ENCODE measurements around the gene PDZD2. TPM values are rescaled to one million over a fixed set of nuclear protein-coding genes. Genes with fewer than 3 reads are reported as not detected.

Gene PDZD2
- total RNA-seq, 2 donors from 2014 or later, result 6.6 to 14.6 TPM

DNA sequence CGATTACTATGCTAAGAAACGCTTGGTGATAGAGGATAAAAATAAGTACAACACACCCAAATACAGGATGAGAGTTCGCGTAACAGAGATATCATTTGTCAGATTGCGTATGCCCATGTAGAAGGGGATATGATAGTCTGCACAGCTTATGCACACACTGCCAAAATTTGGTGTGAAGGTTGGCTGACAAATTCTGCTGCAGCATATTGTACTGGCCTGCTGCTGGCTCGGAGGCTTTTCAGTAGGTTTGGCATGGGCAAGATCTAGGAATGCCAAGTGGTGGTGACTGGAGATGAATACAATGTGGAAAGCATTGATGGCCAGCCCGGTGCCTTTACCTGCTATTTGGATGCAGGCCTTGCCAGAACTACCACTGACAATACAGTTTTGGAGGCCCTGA lies 208.4 kb downstream of the PDZD2 start:
- Histone ChIP-seq H3K4me3 (ENCODE audit: low read length) (no peak overlapping the region), H3K9me3 (ENCODE audit: control insufficient read depth, low read length) (no peaks in the 10 kb centered on the region), H3K27ac (ENCODE audit: low read depth, low read length) (no peak overlapping the region), H3K36me3 (ENCODE audit: control insufficient read depth, insufficient read depth, low read length) (no peaks in the 10 kb centered on the region), H3K27me3 (ENCODE audit: control insufficient read depth, insufficient read depth, low read length, poor library complexity, severe bottlenecking) (no peaks in the 10 kb centered on the region), H3K9ac (ENCODE audit: extremely low read depth, low read length, poor library complexity, severe bottlenecking) (no peak overlapping the region), H3K4me1 (ENCODE audit: control insufficient read depth, insufficient read depth, low read length) (no peaks in the 10 kb centered on the region)
- no peak for DNase-seq
- 91 to 96% methylated on average over 6 to 7 of the region's 7 CpGs for WGBS, 2 experiments (ENCODE audit: insufficient coverage in 1 of 2, insufficient read length in 1 of 2)
- TF ChIP-seq, protein P1, sequence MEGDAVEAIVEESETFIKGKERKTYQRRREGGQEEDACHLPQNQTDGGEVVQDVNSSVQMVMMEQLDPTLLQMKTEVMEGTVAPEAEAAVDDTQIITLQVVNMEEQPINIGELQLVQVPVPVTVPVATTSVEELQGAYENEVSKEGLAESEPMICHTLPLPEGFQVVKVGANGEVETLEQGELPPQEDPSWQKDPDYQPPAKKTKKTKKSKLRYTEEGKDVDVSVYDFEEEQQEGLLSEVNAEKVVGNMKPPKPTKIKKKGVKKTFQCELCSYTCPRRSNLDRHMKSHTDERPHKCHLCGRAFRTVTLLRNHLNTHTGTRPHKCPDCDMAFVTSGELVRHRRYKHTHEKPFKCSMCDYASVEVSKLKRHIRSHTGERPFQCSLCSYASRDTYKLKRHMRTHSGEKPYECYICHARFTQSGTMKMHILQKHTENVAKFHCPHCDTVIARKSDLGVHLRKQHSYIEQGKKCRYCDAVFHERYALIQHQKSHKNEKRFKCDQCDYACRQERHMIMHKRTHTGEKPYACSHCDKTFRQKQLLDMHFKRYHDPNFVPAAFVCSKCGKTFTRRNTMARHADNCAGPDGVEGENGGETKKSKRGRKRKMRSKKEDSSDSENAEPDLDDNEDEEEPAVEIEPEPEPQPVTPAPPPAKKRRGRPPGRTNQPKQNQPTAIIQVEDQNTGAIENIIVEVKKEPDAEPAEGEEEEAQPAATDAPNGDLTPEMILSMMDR (conservative IDR thresholded peaks at IDR 0.05), result no peak
- H3K27ac Mint-ChIP-seq, result no peak overlapping the region
- peaks cover 7% of the 10 kb centered on the region for H3K4me1 Mint-ChIP-seq
- H3K9me3 Mint-ChIP-seq, result no peaks in the 10 kb centered on the region
- H3K27me3 Mint-ChIP-seq (ENCODE audit: insufficient read depth), result no peaks in the 10 kb centered on the region
- no peaks in the 10 kb centered on the region for H3K36me3 Mint-ChIP-seq (ENCODE audit: low read depth)
- no peak overlapping the region for H3K4me3 Mint-ChIP-seq

DNA sequence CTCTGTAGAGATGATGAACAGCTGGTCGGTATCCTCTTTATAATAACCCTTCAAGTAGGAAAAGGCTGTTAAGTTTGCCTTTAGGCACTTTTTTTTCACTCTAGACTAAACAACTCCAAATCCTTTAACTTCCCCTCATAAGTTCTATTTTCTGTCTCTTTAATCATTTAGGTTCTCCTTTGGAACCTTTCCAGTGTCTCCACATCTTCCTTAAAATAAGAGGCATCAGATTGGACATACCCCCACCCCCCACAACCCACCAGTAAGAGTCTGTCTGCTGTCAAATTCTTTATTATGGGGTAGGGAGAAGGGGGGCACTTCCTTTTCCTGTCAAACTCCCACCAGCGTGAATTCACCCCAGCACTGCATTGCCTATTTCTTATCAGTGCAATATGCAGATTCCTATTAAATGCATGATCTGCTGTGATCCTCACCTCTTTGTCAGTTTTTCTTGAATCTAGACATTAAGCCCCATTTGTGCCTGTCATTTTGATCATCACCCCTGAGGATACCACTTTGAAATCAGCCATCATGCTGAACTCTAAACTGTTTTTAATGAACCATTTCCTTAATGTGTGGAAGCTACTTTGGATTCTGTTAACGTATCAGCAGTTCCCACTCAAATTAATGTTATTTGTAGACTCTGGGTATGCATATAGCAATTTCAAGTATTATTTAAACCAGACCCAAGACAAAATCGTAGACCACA lies 212.2 kb downstream of the PDZD2 start:
- no peaks in the 10 kb centered on the region for H3K4me1 ChIP-seq (ENCODE audit: control insufficient read depth, insufficient read depth, low read length)

DNA sequence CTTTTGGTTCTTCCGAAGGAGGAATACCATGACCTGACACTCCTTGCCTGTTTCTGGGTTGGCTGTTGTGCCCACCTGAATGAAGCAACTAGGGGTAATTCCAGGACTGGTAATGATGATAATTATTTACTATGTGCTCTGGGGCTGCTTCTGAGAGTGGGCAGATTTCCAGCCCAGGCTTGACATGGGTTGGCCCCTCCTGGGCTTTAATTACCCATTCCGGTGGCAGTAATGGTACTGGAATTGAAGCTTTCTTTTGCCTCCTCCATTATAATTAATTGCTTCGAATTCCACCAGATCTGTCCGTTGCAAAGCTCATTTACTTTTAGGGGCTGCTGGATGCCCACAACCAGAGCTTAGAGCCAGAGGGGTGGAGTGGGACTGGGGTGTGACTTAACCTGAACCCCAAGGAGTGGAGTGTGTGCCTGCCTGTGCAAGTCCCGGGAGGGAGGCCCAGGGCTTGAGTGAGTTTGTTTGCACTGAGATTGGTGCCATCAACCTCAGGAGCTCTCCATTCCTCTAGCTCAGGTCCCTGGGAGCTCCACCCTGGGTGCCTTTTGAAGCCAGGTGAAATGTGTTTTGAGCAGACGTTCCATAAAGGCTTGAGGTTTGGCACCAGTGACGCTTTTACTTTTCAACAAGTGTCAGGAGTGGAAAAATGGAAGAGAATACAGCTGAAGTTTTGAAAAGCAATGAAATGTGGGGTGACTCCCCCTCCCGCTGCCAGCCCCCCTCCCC lies 214.6 kb downstream of the PDZD2 start:
- Mint-ChIP-seq H3K27ac (peak overlapping the region; percentile 97), H3K4me3 (peak overlapping the region; percentile 77), H3K4me1 (peaks cover 25% of the 10 kb centered on the region), H3K27me3 (ENCODE audit: insufficient read depth) (no peaks in the 10 kb centered on the region), H3K9me3 (peaks cover 14% of the 10 kb centered on the region), H3K36me3 (ENCODE audit: low read depth) (peaks cover 13% of the 10 kb centered on the region)
- Histone ChIP-seq H3K4me3 (ENCODE audit: low read length) (peak overlapping the region; percentile 93), H3K9ac (ENCODE audit: extremely low read depth, low read length, poor library complexity, severe bottlenecking) (no peak overlapping the region), H3K27me3 (ENCODE audit: control insufficient read depth, insufficient read depth, low read length, poor library complexity, severe bottlenecking) (no peaks in the 10 kb centered on the region), H3K36me3 (ENCODE audit: control insufficient read depth, insufficient read depth, low read length) (peaks cover 4% of the 10 kb centered on the region), H3K4me1 (ENCODE audit: control insufficient read depth, insufficient read depth, low read length) (no peaks in the 10 kb centered on the region), H3K27ac (ENCODE audit: low read depth, low read length) (no peak overlapping the region), H3K9me3 (ENCODE audit: control insufficient read depth, low read length) (peaks cover 15% of the 10 kb centered on the region)
- peak; percentile 70 for DNase-seq
- 70 to 71% methylated on average over 4 to 8 of the region's 8 CpGs for WGBS, 2 experiments (ENCODE audit: insufficient coverage in 1 of 2, insufficient read length in 1 of 2)
- TF ChIP-seq, protein P1 (conservative IDR thresholded peaks at IDR 0.05), result no peak

More for the DNA sequence above, 212.2 kb downstream of the PDZD2 start:
- 82 to 83% methylated on average over 2 to 4 of the region's 4 CpGs for WGBS, 2 experiments (ENCODE audit: insufficient coverage in 1 of 2, insufficient read length in 1 of 2)
- Histone ChIP-seq H3K9me3 (ENCODE audit: control insufficient read depth, low read length) (no peaks in the 10 kb centered on the region), H3K4me3 (ENCODE audit: low read length) (no peak overlapping the region), H3K27me3 (ENCODE audit: control insufficient read depth, insufficient read depth, low read length, poor library complexity, severe bottlenecking) (no peaks in the 10 kb centered on the region), H3K27ac (ENCODE audit: low read depth, low read length) (no peak overlapping the region), H3K9ac (ENCODE audit: extremely low read depth, low read length, poor library complexity, severe bottlenecking) (no peak overlapping the region), H3K36me3 (ENCODE audit: control insufficient read depth, insufficient read depth, low read length) (no peaks in the 10 kb centered on the region)
- Mint-ChIP-seq H3K9me3 (no peaks in the 10 kb centered on the region), H3K4me3 (no peak overlapping the region), H3K36me3 (ENCODE audit: low read depth) (no peaks in the 10 kb centered on the region), H3K27ac (no peak overlapping the region), H3K4me1 (peaks cover 26% of the 10 kb centered on the region), H3K27me3 (ENCODE audit: insufficient read depth) (no peaks in the 10 kb centered on the region)
- TF ChIP-seq, protein P1 (conservative IDR thresholded peaks at IDR 0.05), result no peak
- no peak for DNase-seq
